Activated naive CD4-positive, alpha-beta T cell treated with anti-CD3 and anti-CD28 coated beads, Interleukin-2, amount 10 ng/mL, durations not matched to agents 5 hours and 36 hours (primary cell): Measurements from ENCODE around the gene DMRTB1. TPM values are rescaled to one million over a fixed set of nuclear protein-coding genes. Genes with fewer than 3 reads are reported as not detected.

Source experiments
- total RNA-seq, 2 experiments: library from RNA; stranded (reverse); gene quantifications; one replicate each; pipeline ENCODE4 v1.2.3, GENCODE V29; 2021

DMRTB1 gene
- total RNA-seq: not detected

DNA sequence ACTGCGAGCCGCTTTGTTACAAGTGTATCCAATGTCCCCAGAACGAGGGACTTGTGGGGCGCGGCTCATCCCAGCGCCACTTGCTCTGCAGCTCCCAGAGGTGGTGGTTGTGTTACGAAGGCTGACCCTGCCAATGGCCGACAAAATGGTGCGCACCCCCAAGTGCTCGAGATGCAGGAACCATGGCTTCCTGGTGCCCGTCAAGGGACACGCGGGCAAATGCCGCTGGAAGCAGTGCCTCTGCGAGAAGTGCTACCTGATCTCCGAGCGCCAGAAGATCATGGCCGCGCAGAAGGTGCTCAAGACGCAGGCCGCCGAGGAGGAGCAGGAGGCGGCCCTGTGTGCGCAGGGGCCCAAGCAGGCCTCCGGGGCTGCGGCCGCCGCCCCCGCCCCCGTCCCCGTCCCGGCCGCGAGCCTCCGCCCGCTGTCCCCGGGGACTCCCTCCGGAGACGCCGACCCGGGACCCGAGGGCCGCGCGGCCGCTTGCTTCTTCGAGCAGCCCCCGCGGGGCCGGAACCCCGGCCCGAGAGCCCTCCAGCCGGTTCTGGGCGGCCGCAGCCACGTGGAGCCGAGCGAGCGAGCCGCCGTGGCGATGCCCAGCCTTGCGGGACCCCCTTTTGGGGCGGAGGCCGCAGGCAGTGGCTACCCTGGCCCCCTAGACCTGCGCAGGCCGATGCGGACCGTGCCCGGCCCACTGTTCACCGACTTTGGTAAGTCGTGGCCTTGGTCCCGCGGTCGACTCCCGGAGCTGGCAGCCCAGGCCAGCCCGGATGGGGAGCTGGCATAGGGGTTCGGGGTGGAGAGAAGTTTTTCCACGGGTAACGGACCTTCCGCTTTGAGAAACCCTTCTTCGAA lies at the start of gene DMRTB1:
DMRTB1 (plus strand) TSS at position 79 of the 855 bp plus-strand sequence; CDS start at position 134, 55 bp downstream.

Other genes with a start within 250 kb of the DMRTB1 start
- gene CZIB, start 238.8 kb upstream of the DMRTB1 start, total RNA-seq: 10 to 100 TPM; 42.9 to 43.2 TPM
- gene MAGOH, start 220.9 kb upstream of the DMRTB1 start, total RNA-seq: 10 to 100 TPM; 59.9 to 72.7 TPM
- gene LRP8, start 131.3 kb upstream of the DMRTB1 start, total RNA-seq: 10 to 100 TPM; 37.3 to 37.5 TPM